Left cardiac atrium (tissue), 4 donors: Measurements from ENCODE around the gene RAMACL. TPM values are rescaled to one million over a fixed set of nuclear protein-coding genes. Genes with fewer than 3 reads are reported as not detected.
"Not testable (repeated sequence)": the region's sequence is repeated elsewhere in the genome, so short reads cannot be mapped to it uniquely, and the experiment has no call there.

Experiments used
- ATAC-seq, 2 donors: fragments of 200-7000 bp; cut with Tn5 transposase; one replicate each; pipeline ENCODE4 v1.9.1; 2020; ENCODE audit warnings: mild to moderate bottlenecking in 2 of 2, moderate library complexity in 2 of 2
- DNase-seq: peaks from one replicate; pipeline ENCODE4 v3.0.0-alpha.2; 2020
- intact Hi-C, 2 donors: fragments of 100-400 bp; cut with DNase I; formaldehyde crosslinking; loops; one replicate each; pipeline versions ENCODE4 v1.14.1 to v1.15.1; 2022 to 2023
- long read RNA-seq: library from polyadenylated mRNA; unstranded; transcript quantifications from one replicate; pipeline ENCODE4 v2.0.0, GENCODE V29; 2021
- total RNA-seq, 2 donors: library from RNA; stranded (reverse); fragmentation: NEBNext Ultra II Directional; extraction: Animal tissue kit (Norgen Biotek cat#: 25700); gene quantifications; one replicate each; pipeline ENCODE4 v1.2.1, GENCODE V29; 2021
- donor health status: DM: no; HTN: yes; CAD: no.
- donor health status: DM: no; HTN: yes; CAD: no; lungs with severe emphysema.
- donor health status: DM: yes; HTN: yes; CAD: no.
- donor health status: Dilated cardiomyopathy.

Gene RAMACL
- total RNA-seq = 1 to 10 TPM in 1 of 2 donors, under 1 TPM in 1; 0.71 to 1.6 TPM
- long read RNA-seq = 0 reads

DNA sequence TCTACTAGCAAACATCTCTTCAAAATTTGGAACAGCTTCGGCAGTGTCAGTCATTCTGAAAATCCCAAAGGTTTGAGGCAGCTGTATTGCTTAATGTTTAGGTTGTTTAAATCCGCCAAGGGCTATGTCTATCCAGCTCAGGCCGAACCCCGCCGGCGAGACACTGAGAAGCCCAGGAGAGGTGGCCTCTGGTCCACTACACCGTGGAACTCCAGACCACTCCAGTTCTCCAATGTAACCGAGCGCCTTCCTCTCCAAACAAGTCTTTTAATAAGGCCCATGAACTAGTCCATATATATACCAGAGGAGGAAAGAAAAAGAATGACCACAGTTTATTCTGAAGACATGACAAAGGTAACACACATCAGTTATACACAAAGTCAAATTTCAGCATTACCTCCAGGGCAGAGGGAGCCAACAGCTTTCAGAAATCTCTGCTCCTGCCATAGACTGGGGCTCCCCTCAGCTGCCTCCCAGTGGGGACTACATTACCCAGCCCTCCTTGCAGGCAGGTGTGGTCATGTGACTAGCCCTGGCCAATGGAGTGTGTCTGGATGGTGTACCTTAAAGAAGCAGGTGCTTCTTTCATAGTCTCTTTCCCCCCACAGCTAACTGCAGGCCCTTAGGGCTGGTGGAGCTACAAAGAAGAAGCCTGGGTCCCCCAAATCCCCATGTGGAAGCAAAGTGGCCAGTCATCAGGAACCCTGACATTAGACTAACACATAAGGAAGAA is at the start of gene RAMACL:
Gene RAMACL, minus strand, starts transcription at position 255 of the 733 bp plus-strand sequence. Its CDS starts 201 bp downstream, at position 54.
- no peak for DNase-seq
- intact Hi-C loops = no loop called here
- peak; percentile 43 to 55 for ATAC-seq

DNA sequence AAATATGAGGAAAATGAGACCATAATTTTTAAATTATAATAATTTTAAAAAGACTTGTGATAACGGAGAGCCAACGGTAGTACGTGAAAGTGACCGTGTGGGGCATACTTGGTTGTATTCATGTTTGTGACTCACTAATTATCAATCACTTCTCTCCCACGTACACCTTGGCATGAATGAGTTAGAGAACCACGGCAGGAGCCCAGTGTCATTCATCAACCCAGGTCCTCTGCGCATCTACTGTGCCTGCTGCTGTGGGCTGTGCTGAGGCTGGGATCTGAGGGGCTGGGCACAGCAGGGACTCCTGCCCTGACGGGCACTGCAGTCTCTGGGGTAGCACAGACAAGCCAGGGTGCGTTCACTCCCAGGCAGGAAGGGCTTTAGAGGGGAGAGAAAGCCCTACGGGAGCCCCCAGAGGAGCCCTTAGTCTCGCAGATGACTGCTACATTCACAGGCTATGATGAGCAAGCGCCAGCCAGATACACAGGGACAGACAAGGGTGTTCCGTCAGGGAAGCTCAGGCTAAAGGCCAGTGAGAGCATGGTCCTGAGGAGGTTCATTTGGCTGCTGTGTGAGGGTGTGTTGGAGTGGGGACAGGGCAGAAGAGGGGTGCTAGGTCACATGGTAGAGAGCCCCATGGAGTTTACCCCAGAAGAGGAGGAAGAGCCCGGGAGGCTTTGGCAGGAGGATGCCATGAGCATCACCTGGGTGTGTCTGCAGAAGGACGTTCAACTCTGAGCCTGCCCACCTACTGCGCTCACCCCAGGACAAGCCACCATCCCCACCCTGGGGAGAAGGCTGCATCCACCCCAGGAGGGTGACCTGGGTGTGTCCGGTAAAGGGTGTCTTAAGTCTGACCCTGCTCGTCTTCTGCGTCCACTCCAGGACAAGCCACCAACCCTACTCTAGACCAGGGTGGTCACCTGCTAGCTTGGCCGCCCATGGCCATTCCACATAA is 48.8 kb upstream of the RAMACL start:
- no peak for ATAC-seq
- intact Hi-C loops = no loop called here
- no peak for DNase-seq

DNA sequence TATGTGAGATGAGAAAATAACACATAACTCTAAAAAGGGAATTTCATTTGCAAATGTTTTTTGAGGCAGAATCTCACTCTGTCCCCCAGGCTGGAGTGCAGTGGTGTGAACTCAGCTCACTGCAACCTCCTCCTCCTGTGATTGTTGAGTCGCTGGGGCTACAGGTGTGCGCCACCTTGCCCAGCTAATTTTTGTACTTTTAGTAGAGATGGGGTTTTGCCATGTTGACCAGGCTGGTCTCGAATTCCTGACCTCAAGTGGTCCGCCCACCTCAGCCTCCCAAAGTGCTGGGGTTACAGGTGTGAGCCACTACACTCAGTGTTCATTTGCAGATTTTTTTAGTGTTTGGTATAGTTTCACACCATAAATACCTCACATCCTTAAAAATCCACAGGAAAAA is 48.1 kb upstream of the RAMACL start:
- DNase-seq, intact Hi-C loops, ATAC-seq: not testable (repeated sequence)

DNA sequence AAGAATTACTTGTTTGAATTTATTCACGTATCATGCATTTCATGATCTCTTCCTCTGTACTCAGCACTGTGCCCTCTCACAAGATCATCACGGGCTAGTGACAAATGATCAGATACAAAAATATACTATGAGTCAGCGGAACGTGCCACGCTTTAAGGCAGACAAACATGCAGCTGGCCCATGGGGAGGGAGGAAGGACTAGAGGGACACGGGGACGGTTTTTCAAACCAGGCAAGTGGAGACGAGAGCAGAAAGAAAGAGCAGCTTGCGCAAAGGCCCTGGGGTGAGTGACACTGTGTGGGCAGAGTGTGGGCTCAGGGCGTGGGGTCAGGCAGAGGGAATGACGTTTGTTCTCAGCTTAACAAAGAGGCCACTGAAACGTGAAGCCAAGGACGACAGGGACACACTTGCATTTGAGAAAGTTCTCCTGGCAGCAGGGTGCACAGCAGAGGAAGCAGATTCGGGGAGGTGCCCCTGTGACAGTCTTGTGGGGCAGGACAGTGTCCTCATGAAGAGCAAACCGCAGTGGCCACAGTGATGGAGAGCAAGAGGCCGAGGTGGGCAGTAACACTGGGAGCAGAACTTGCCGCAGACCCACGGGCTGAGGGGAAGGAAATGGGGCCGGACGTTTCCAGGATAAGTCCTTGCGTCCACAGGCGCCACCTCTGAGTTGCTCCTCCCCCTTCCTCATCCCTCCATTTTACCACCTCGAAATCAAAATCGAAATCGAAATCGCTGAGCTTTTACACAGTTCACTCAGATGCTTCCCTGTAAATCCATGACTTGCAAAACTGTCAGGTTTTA is 47.5 kb upstream of the RAMACL start:
- intact Hi-C loops = no loop called here
- peak; percentile 67 to 78 for ATAC-seq
- no peak for DNase-seq

DNA sequence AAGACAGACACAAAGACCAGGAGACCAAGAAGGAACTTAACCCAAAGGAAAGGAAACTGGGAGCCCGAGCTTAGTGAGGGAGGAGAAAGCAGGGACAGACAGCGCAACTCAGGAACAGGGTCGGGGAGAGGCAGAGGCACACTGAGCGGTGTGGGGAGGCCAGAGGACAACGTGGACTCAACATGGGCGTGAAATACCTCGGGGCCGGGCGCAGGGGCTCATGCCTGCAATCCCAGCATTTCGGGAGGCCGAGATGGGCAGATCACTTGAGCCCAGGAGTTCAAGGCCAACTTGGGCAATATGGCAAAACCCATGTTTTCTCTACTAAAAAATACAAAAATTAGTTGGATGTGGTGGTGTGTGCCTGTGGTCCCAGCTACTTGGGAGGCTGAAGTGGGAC is 46.3 kb upstream of the RAMACL start:
- no peak for DNase-seq
- intact Hi-C loops = no loop called here
- no peak for ATAC-seq

DNA sequence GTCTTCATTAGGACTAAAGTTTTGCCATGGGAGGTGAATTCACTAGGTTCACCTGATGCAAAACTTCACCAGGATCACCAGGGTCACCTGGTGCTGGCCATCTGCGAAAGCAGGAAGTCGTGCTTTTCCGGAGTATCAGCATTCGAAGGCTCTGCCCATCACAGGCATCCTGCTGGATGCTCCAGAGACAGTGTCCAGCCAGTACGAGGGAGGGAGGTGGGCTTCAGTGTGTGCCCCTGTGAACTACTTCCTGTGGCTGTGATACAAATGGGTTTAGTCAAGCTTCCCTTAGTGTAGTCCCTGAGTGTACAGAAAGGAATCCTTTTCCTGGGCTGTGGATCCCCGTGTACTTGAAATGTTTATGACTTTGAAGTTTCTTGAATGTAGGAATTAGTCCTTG is 44.0 kb upstream of the RAMACL start:
- intact Hi-C loops = no loop called here
- no peak for ATAC-seq
- DNase-seq = no peak

DNA sequence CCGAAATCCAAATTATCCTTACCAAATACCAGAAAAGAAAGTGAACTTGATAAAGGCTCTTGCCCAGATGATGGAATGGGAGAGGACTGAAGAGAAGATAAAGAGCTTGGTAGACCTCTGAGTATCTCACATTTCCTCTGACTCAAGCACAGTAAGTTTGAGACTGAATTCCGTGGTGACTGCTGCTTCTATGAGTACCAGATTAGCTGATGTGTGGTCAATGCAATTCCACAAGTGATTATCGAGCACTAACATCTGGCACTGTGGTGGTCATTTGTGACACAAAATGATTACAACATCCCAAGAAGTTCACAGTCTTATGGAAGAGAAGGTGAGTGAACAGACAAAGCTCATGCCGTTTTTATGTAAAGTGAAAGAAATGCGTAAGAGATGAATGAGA is 43.1 kb upstream of the RAMACL start:
- DNase-seq (no peak), ATAC-seq (no peak)
- intact Hi-C loops = no loop called here

DNA sequence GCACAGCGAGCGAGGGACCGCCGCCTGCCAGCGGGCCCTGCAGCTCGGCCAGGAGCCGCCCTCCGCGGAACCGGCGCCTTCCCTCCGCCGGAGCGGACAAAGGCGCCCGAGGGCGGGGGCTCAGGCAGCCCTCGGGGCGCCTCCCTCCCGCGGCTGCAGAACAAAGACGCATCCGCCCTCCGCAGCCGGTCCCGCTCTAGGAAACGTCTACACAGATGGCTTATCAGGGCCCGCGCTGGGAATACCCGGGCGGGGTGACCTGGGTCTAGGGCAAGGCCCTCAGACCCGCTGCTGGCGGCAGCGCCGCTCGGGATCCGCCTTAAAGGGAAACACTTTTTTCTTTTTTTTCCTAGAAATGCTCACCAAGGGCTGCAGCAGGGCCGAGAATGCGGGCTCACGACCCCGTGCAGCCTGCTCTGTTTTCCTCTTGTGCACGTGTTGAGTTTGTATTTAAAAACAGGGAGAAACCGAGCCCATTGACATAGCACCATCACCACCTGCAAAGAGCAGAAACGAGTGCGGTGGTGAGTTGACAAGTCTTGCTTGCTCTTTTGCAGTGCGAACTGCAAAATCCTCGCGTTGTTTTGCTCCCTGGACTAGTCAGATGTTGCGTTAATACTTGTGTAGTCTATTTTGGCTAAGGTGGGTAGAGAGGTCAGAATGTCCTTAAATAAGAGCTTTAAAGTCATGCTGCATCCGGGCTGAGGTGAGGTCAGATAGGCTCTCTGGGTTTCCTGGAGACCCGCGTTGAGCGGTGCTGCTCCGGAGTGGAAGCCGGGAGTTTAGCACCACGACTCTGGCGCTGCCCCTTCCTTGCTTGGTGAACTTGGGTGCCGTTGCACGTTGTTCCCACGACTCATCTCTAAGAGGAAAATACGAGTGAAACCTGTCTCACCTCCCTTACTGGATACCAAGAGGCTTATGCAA is 41.7 kb upstream of the RAMACL start:
- peak; percentile 27 to 57 for ATAC-seq
- peak; percentile 87 for DNase-seq
- intact Hi-C loops = no loop called here

DNA sequence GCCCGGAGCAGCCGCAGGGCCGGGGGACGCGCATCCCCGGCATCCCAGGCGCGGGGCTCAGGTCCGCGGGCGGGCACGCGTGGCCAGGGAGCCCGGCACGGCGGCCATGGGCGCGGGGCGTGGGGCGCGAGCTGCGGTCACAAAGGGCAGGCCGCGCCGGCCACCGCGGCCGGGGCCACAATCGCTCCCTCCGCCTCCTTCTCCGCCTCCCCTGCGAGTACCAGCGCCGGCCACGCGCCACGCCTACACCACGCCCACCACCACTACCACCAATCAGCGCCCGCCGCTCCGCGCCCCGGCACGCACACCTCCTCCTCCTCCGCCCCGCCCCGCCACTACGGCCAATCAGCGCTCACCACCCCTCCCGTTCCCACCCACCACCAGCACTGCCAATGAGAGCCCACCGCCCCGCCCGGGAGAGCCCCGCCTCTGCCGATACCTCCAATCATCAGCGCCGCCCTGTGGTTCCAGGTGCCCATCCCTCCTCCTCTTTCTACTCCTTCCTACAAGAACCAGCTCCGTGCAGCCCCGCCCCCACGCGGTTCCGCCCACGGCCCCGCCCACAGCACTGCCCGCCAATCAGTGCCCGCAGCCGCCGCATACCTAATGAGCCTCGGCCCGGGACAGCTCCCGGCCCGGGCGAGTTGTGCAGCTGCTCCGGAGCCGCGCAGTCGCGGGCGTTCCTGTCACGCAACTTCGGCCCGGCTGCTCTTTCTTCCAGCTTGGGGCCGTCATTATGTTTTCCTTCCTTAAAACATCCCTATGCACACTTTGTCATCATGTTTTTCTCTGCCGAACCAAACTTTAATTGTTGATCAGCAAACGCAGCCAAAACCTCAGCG is 40.8 kb upstream of the RAMACL start, which contains the start of gene RPS6KA2:
Gene RPS6KA2, minus strand, starts transcription at position 219 of the 842 bp plus-strand sequence. CDS start 232 bp downstream, outside the sequence.
- ATAC-seq (peak; percentile 95 to 96), DNase-seq (peak; percentile 100)
- intact Hi-C loops = no loop called here

DNA sequence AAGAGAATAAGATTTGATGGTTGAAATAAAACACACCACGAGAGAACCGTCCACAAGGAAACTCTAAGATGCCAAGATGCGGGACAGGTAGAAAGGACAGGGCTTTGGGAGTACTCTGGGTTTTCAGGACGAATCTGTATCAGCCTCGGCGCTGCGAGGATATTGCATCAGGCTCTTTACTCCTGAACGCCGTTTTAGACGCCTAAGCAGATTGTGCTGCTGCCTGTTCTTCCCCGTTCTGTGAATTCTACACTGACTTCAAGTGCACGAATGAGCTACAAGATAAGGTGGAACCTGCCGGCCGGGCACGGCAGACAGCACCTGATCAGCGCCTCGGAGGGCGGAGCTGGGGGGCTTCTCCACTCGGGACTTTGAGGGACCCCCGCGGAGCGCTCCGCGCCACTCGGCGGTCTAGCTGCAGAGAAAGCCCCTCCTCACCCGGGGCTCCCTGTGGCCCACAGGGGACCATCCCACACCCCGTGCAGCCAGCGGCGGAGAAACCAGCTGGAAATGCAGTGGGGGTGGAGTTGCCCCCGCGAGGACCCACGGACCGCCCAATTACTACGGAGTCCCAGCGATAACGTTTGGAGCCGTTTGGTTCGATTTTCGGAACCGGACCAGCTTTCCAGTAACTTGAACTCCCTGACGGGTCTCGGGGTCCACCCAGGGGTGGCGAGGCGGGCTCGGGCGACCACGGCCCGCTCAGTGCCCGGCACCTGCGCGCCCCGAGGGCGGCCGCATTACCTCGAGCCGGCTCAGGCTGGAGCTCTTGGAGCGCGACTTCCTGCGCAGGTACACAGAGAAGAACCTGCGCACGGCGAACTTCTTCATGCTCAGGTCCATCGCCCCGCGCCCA is 39.9 kb upstream of the RAMACL start:
- ATAC-seq = no peak
- intact Hi-C loops = no loop called here
- DNase-seq = no peak

DNA sequence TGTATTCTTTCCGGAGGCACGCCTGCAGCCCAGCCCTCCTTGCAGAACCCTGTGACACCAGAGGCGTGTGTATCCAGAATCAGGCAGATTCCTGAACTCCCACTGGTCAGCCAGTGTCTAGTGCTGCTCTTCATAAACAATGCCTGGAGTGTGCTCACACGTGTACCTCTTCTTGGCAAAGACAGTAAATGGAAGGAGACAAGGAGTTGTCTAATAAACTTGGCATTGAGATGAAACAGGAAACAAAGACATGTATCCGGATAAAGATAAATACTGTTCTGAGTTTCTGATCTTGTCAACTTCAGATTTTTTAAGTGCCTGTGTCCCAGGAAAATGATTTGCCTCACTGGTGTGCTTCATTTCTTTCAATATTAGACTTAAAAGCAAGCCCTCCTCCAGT is 38.9 kb upstream of the RAMACL start:
- no peak for ATAC-seq
- intact Hi-C loops = no loop called here
- DNase-seq = no peak

DNA sequence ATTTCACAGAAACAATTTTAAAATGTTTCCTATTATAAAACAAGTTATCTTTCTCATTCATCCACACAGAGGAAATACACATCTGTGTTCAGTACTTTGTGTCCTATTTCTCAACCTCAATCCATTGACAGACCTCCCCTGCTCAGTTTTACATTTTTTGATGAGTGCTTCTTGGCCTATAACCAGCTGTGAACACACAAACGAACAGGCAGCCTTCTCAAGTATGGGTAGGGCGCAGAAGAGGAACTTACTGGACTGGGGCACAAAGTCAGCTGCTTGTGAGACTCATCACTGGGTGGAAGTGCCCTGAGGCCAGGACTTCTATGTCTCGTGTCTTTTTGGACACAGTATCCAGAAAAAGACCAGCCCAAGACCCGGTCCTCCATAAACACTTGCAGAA is 37.8 kb upstream of the RAMACL start:
- no peak for DNase-seq
- intact Hi-C loops = no loop called here

DNA sequence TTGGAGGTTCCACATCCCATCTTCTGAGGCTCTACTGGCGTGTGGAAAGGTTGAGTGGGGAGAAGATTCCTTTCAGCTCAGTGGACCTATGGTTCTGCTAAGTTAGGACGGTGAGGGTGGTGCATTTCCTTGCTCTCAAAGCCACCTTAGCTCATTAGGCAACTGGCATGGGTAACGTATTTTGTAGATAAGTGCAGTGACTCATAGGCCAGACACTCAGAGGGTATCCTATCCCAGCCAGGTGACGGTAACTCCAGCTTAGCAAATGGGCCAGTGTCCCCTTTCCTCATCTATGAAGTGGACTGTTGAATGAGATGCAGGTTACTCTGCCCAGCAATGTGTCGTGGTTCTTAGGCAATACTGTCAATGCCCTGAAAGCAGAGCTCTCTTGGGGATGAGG is 36.8 kb upstream of the RAMACL start:
- intact Hi-C loops = no loop called here
- ATAC-seq = no peak
- no peak for DNase-seq

More for the DNA sequence above, 37.8 kb upstream of the RAMACL start:
- ATAC-seq = no peak

DNA sequence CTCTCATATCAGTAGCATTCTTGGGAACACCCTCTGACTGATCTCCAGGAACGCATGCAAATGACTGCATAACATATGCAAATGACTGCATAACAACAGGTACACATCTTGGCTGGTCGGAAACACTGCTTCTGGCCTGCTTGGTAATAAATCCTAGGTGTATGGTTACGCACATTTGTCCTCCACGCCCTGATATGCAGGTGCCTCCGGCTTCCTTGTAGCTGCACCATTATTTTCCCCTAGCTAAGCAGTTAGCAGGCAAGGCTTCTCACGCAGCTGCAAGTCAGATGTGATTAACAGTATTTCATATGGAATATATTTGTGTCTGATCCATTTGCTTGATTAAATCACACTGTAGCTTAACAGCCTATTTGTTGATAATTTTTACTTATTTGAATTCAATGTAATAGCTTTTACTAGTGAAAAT is 34.6 kb upstream of the RAMACL start:
- DNase-seq = no peak
- intact Hi-C loops = no loop called here
- ATAC-seq = no peak

DNA sequence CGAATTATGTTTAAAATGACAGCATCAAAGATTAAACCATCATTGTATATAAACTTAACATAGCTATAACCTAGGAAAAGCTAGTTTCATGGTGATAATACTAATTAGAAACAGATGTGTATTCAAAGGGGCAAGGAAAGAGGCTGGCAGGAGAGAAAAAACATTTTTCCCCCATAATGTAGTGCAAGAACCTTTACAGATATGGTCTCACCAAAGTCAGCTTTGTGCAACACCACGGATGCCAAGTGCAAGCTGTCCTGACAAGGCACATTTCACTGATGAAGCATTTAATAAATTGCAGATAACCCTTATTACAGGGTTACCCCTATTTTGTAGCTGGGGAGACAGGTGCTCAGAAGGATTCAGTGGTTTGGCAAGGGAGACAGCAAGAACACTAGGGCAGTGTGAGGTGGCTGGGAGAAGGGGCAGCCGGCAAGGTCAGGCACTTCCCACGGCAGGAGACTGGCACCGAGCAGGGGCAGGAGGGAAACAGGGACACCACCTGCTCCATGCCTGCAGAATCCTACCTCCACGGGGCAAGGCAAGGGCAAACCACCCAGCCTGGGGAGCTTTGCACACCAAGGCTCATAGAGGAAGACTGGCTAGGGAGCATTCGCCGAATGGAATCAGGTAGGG is 34.1 kb upstream of the RAMACL start:
- no peak for DNase-seq
- intact Hi-C loops = no loop called here

DNA sequence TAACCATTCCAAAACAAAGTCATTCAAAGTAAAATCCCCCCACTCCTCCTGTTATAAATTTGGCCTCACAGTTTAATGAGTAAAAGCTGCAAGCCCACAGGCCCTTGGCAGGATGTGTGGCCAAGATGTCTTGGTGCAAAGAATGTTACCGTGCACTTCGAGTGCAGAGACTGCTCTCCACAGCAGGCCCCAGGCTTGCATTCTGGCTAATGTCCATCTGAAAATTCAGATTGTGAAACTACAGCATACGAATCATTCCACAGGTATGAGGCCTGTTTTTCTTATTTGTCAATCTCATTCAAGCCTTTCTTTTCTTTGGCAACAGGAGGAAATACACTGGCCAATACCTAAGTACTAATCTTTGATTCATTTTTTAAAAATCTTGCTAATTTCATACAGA is 33.4 kb upstream of the RAMACL start:
- ATAC-seq (peak in 1 of 2 donors; percentile 78), DNase-seq (no peak)
- intact Hi-C loops = loop anchor here (10.0 kb wide), 1 partner anchor 65 kb away; no protein-coding TSS in a partner anchor

More for the DNA sequence above, 34.1 kb upstream of the RAMACL start:
- peak in 1 of 2 donors; percentile 6 for ATAC-seq
